ENCODE measurements around the gene SEMA4D. TPM values are rescaled to one million over a fixed set of nuclear protein-coding genes. Genes with fewer than 3 reads are reported as not detected.

The SEMA4D gene, protein sequence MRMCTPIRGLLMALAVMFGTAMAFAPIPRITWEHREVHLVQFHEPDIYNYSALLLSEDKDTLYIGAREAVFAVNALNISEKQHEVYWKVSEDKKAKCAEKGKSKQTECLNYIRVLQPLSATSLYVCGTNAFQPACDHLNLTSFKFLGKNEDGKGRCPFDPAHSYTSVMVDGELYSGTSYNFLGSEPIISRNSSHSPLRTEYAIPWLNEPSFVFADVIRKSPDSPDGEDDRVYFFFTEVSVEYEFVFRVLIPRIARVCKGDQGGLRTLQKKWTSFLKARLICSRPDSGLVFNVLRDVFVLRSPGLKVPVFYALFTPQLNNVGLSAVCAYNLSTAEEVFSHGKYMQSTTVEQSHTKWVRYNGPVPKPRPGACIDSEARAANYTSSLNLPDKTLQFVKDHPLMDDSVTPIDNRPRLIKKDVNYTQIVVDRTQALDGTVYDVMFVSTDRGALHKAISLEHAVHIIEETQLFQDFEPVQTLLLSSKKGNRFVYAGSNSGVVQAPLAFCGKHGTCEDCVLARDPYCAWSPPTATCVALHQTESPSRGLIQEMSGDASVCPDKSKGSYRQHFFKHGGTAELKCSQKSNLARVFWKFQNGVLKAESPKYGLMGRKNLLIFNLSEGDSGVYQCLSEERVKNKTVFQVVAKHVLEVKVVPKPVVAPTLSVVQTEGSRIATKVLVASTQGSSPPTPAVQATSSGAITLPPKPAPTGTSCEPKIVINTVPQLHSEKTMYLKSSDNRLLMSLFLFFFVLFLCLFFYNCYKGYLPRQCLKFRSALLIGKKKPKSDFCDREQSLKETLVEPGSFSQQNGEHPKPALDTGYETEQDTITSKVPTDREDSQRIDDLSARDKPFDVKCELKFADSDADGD
- total RNA-seq (10 to 100 TPM; 24.7 to 26.2 TPM), polyA plus RNA-seq (1 to 10 TPM; 1.4 to 2.4 TPM)
- long read RNA-seq, donor 1, partial matches to known transcripts = 4 of 14 reads
- long read RNA-seq, donor 1, other reads (novel, unspliced or antisense) = 6 of 14 reads
- long read RNA-seq, donor 2, partial matches to known transcripts = 1 of 6 reads
- long read RNA-seq, donor 2, other reads (novel, unspliced or antisense) = 5 of 6 reads

- Histone ChIP-seq H3K4me1 (ENCODE audit: control insufficient read depth in 1 of 2, insufficient read depth in 2 of 2, low read length in 2 of 2) (no peaks in the 10 kb centered on the region), H3K36me3 (ENCODE audit: control insufficient read depth in 1 of 2, insufficient read depth in 2 of 2, low read length in 1 of 2) (no peaks in the 10 kb centered on the region), H3K4me3 (ENCODE audit: low read length in 2 of 2) (peak within 1 kb of the TSS; percentile 85 to 89), H3K9me3 (ENCODE audit: control insufficient read depth, low read length) (no peaks in the 10 kb centered on the region), H3K27me3 (ENCODE audit: control insufficient read depth in 1 of 2, insufficient read depth in 2 of 2, low read length in 1 of 2) (no peaks in the 10 kb centered on the region), H3K27ac (ENCODE audit: low read depth in 1 of 2, low read length in 2 of 2) (no peak within 1 kb of the TSS)
- WGBS, 2 donors = 9 to 45% methylated on average over 7 to 42 of the region's 42 CpGs
- peak; percentile 55 for ATAC-seq (ENCODE audit: low FRiP score)
- intact Hi-C loops (cut with DNase I) = no loop called here
- DNase-seq = peak; percentile 78 to 87
These were observed at the start of gene SEMA4D for GRCh38 chr9:89497978-89498851. Gene SEMA4D, minus strand, starts transcription at chr9:89498113. Its CDS starts 92,657 bp downstream, at chr9:89405456.

DNA sequence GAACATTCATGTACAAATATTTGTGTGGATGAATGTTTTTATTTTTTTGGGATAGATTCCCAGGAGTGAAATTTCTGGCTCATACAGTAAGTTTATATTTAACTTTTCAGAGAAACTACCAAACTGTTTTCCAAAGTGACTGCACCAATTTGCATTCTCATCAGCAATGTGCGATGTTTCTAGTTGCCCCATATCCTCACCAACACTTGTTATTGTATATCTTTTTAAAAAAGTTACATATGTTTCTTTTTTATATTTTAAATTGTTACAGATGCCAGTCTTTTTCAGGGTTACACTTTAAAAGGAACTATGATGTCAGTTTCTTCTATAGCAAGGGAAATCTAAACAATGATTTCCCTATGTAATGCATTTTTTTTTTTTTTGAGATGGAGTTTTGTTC lies 49.1 kb upstream of the SEMA4D start:
- intact Hi-C loops (cut with DNase I) = loop anchor here (10.0 kb wide), 2 partner anchors 192 to 202 kb away; no protein-coding TSS in a partner anchor
- H3K36me3 ChIP-seq (ENCODE audit: control insufficient read depth in 1 of 2, insufficient read depth in 2 of 2, low read length in 1 of 2) = no peaks in the 10 kb centered on the region
- ATAC-seq (ENCODE audit: low FRiP score) (no peak), DNase-seq (no peak)
- no peaks in the 10 kb centered on the region for H3K4me1 ChIP-seq (ENCODE audit: control insufficient read depth in 1 of 2, insufficient read depth in 2 of 2, low read length in 2 of 2)
- no peak overlapping the region for H3K27ac ChIP-seq (ENCODE audit: low read depth in 1 of 2, low read length in 2 of 2)
- peaks cover 4% of the 10 kb centered on the region for H3K9me3 ChIP-seq (ENCODE audit: control insufficient read depth, low read length)
- H3K27me3 ChIP-seq (ENCODE audit: control insufficient read depth in 1 of 2, insufficient read depth in 2 of 2, low read length in 1 of 2) = no peaks in the 10 kb centered on the region
- no peak overlapping the region for H3K4me3 ChIP-seq (ENCODE audit: low read length in 2 of 2)
- 82 to 91% methylated on average over 1 of the region's 1 CpG for WGBS, 2 donors

- no peak overlapping the region for H3K27ac ChIP-seq (ENCODE audit: low read depth in 1 of 2, low read length in 2 of 2)
- no peak for ATAC-seq (ENCODE audit: low FRiP score)
- no peak overlapping the region for H3K4me3 ChIP-seq (ENCODE audit: low read length in 2 of 2)
- no peaks in the 10 kb centered on the region for H3K36me3 ChIP-seq (ENCODE audit: control insufficient read depth in 1 of 2, insufficient read depth in 2 of 2, low read length in 1 of 2)
- H3K27me3 ChIP-seq (ENCODE audit: control insufficient read depth in 1 of 2, insufficient read depth in 2 of 2, low read length in 1 of 2) = no peaks in the 10 kb centered on the region
- intact Hi-C loops (cut with DNase I) = loop anchor here (10.0 kb wide), 2 partner anchors 189 to 199 kb away; no protein-coding TSS in a partner anchor
- no peaks in the 10 kb centered on the region for H3K4me1 ChIP-seq (ENCODE audit: control insufficient read depth in 1 of 2, insufficient read depth in 2 of 2, low read length in 2 of 2)
- H3K9me3 ChIP-seq (ENCODE audit: control insufficient read depth, low read length) = peaks cover 4% of the 10 kb centered on the region
- peak in 1 of 2 donors; percentile 48 for DNase-seq
- 68 to 72% methylated on average over 5 of the region's 5 CpGs for WGBS, 2 donors
These were observed 46.4 kb upstream of the SEMA4D start for GRCh38 chr9:89544279-89544661.

- H3K36me3 ChIP-seq (ENCODE audit: control insufficient read depth in 1 of 2, insufficient read depth in 2 of 2, low read length in 1 of 2) = no peaks in the 10 kb centered on the region
- H3K27me3 ChIP-seq (ENCODE audit: control insufficient read depth in 1 of 2, insufficient read depth in 2 of 2, low read length in 1 of 2) = no peaks in the 10 kb centered on the region
- DNase-seq = no peak
- WGBS, 2 donors = 85 to 89% methylated on average over 14 of the region's 14 CpGs
- ATAC-seq (ENCODE audit: low FRiP score) = no peak
- no peak overlapping the region for H3K27ac ChIP-seq (ENCODE audit: low read depth in 1 of 2, low read length in 2 of 2)
- intact Hi-C loops (cut with DNase I) = loop anchor here (10.0 kb wide), 2 partner anchors 189 to 199 kb away; no protein-coding TSS in a partner anchor
- H3K4me3 ChIP-seq (ENCODE audit: low read length in 2 of 2) = no peak overlapping the region
- no peaks in the 10 kb centered on the region for H3K4me1 ChIP-seq (ENCODE audit: control insufficient read depth in 1 of 2, insufficient read depth in 2 of 2, low read length in 2 of 2)
- peaks cover 4% of the 10 kb centered on the region for H3K9me3 ChIP-seq (ENCODE audit: control insufficient read depth, low read length)
These were observed 45.8 kb upstream of the SEMA4D start for GRCh38 chr9:89543621-89544278.

- Histone ChIP-seq H3K27ac (ENCODE audit: low read depth in 1 of 2, low read length in 2 of 2) (no peak overlapping the region), H3K27me3 (ENCODE audit: control insufficient read depth in 1 of 2, insufficient read depth in 2 of 2, low read length in 1 of 2) (no peaks in the 10 kb centered on the region), H3K4me3 (ENCODE audit: low read length in 2 of 2) (no peak overlapping the region), H3K36me3 (ENCODE audit: control insufficient read depth in 1 of 2, insufficient read depth in 2 of 2, low read length in 1 of 2) (no peaks in the 10 kb centered on the region), H3K9me3 (ENCODE audit: control insufficient read depth, low read length) (peaks cover 4% of the 10 kb centered on the region), H3K4me1 (ENCODE audit: control insufficient read depth in 1 of 2, insufficient read depth in 2 of 2, low read length in 2 of 2) (no peaks in the 10 kb centered on the region)
- ATAC-seq (ENCODE audit: low FRiP score) (no peak), DNase-seq (no peak)
- intact Hi-C loops (cut with DNase I) = loop anchor here (10.0 kb wide), 2 partner anchors 188 to 198 kb away; no protein-coding TSS in a partner anchor
- 57 to 58% methylated on average over 9 of the region's 9 CpGs for WGBS, 2 donors
These were observed 45.2 kb upstream of the SEMA4D start for GRCh38 chr9:89543111-89543510.

- no peak for ATAC-seq (ENCODE audit: low FRiP score)
- intact Hi-C loops (cut with DNase I) = loop anchor here (10.0 kb wide), 2 partner anchors 188 to 198 kb away; no protein-coding TSS in a partner anchor
- WGBS, 2 donors = 60 to 65% methylated on average over 11 of the region's 11 CpGs
- Histone ChIP-seq H3K4me3 (ENCODE audit: low read length in 2 of 2) (no peak overlapping the region), H3K27ac (ENCODE audit: low read depth in 1 of 2, low read length in 2 of 2) (no peak overlapping the region), H3K27me3 (ENCODE audit: control insufficient read depth in 1 of 2, insufficient read depth in 2 of 2, low read length in 1 of 2) (no peaks in the 10 kb centered on the region), H3K4me1 (ENCODE audit: control insufficient read depth in 1 of 2, insufficient read depth in 2 of 2, low read length in 2 of 2) (no peaks in the 10 kb centered on the region), H3K36me3 (ENCODE audit: control insufficient read depth in 1 of 2, insufficient read depth in 2 of 2, low read length in 1 of 2) (no peaks in the 10 kb centered on the region), H3K9me3 (ENCODE audit: control insufficient read depth, low read length) (peaks cover 4% of the 10 kb centered on the region)
- no peak for DNase-seq
These were observed 44.6 kb upstream of the SEMA4D start for GRCh38 chr9:89542401-89543021.

- Histone ChIP-seq H3K4me3 (ENCODE audit: low read length in 2 of 2) (no peak overlapping the region), H3K9me3 (ENCODE audit: control insufficient read depth, low read length) (peaks cover 4% of the 10 kb centered on the region), H3K27me3 (ENCODE audit: control insufficient read depth in 1 of 2, insufficient read depth in 2 of 2, low read length in 1 of 2) (no peaks in the 10 kb centered on the region), H3K36me3 (ENCODE audit: control insufficient read depth in 1 of 2, insufficient read depth in 2 of 2, low read length in 1 of 2) (no peaks in the 10 kb centered on the region), H3K27ac (ENCODE audit: low read depth in 1 of 2, low read length in 2 of 2) (no peak overlapping the region), H3K4me1 (ENCODE audit: control insufficient read depth in 1 of 2, insufficient read depth in 2 of 2, low read length in 2 of 2) (no peaks in the 10 kb centered on the region)
- DNase-seq = no peak
- intact Hi-C loops (cut with DNase I) = loop anchor here (10.0 kb wide), 2 partner anchors 187 to 197 kb away; no protein-coding TSS in a partner anchor
- no peak for ATAC-seq (ENCODE audit: low FRiP score)
- 70 to 84% methylated on average over 3 of the region's 3 CpGs for WGBS, 2 donors
These were observed 43.9 kb upstream of the SEMA4D start for GRCh38 chr9:89541798-89542197.

Data from aorta (tissue), 5 donors.